Measurements from ENCODE around the gene MYMX.
"Not testable (repeated sequence)": the region's sequence is repeated elsewhere in the genome, so short reads cannot be mapped to it uniquely, and the experiment has no call there.

MYMX gene

GRCh38 chr6:44179648-44180047 is 37.1 kb upstream of the MYMX start:
- no peak overlapping the region for H2AFZ ChIP-seq (ENCODE audit: low read depth, low read length)
- no peak for TF ChIP-seq CTCF (IDR thresholded peaks at IDR 0.05; ENCODE audit: low read depth, low read length)
- no peak for TF ChIP-seq EZH2phosphoT487 (IDR thresholded peaks at IDR 0.05; ENCODE audit: low read depth)
- H3K4me3 ChIP-seq (ENCODE audit: low read length), result no peak overlapping the region
- H3K27ac ChIP-seq (ENCODE audit: low read length), result no peak overlapping the region
- H4K20me1 ChIP-seq (ENCODE audit: insufficient read depth, low read length), result no peaks in the 10 kb centered on the region
- H3K79me2 ChIP-seq (ENCODE audit: low read length), result no peaks in the 10 kb centered on the region
- H3K27me3 ChIP-seq (ENCODE audit: low read depth, low read length), result peaks cover 10% of the 10 kb centered on the region; the same call in 1 of the 2 replicates
- H3K9me3 ChIP-seq (ENCODE audit: insufficient read depth, low read length), result no peaks in the 10 kb centered on the region
- no peak overlapping the region for H3K4me2 ChIP-seq (ENCODE audit: low read length)
- no peak overlapping the region for H3K9ac ChIP-seq (ENCODE audit: low read length)
- no peaks in the 10 kb centered on the region for H3K36me3 ChIP-seq (replicated peaks; ENCODE audit: low read depth, low read length)
- peaks cover 24% of the 10 kb centered on the region for H3K4me1 ChIP-seq (ENCODE audit: low read length)

- no peak overlapping the region for H3K4me3 ChIP-seq (ENCODE audit: low read length)
- no peak for TF ChIP-seq CTCF (IDR thresholded peaks at IDR 0.05; ENCODE audit: low read depth, low read length)
- TF ChIP-seq EZH2phosphoT487 (IDR thresholded peaks at IDR 0.05; ENCODE audit: low read depth), result no peak
- peaks cover 10% of the 10 kb centered on the region; the same call in 1 of the 2 replicates for H3K27me3 ChIP-seq (ENCODE audit: low read depth, low read length)
- no peak overlapping the region for H2AFZ ChIP-seq (ENCODE audit: low read depth, low read length)
- peaks cover 25% of the 10 kb centered on the region for H3K4me1 ChIP-seq (ENCODE audit: low read length)
- H3K9me3 ChIP-seq (ENCODE audit: insufficient read depth, low read length), result no peaks in the 10 kb centered on the region
- no peaks in the 10 kb centered on the region for H3K79me2 ChIP-seq (ENCODE audit: low read length)
- H3K4me2 ChIP-seq (ENCODE audit: low read length), result no peak overlapping the region
- no peak overlapping the region for H3K27ac ChIP-seq (ENCODE audit: low read length)
- H4K20me1 ChIP-seq (ENCODE audit: insufficient read depth, low read length), result no peaks in the 10 kb centered on the region
- H3K9ac ChIP-seq (ENCODE audit: low read length), result no peak overlapping the region
- H3K36me3 ChIP-seq (replicated peaks; ENCODE audit: low read depth, low read length), result no peaks in the 10 kb centered on the region
Observed at GRCh38 chr6:44180406-44180805, 36.3 kb upstream of the MYMX start.

GRCh38 chr6:44180886-44181285 is 35.8 kb upstream of the MYMX start:
- Histone ChIP-seq H3K4me1 (ENCODE audit: low read length) (peaks cover 29% of the 10 kb centered on the region), H3K9me3 (ENCODE audit: insufficient read depth, low read length) (no peaks in the 10 kb centered on the region), H3K79me2 (ENCODE audit: low read length) (no peaks in the 10 kb centered on the region), H3K9ac (ENCODE audit: low read length) (no peak overlapping the region), H3K36me3 (replicated peaks; ENCODE audit: low read depth, low read length) (no peaks in the 10 kb centered on the region), H3K4me3 (ENCODE audit: low read length) (no peak overlapping the region), H3K27me3 (ENCODE audit: low read depth, low read length) (peaks cover 10% of the 10 kb centered on the region; the same call in 1 of the 2 replicates), H4K20me1 (ENCODE audit: insufficient read depth, low read length) (no peaks in the 10 kb centered on the region), H3K4me2 (ENCODE audit: low read length) (no peak overlapping the region), H2AFZ (ENCODE audit: low read depth, low read length) (no peak overlapping the region), H3K27ac (ENCODE audit: low read length) (no peak overlapping the region)
- no peak for TF ChIP-seq CTCF (IDR thresholded peaks at IDR 0.05; ENCODE audit: low read depth, low read length)
- TF ChIP-seq EZH2phosphoT487 (IDR thresholded peaks at IDR 0.05; ENCODE audit: low read depth), result no peak

- H3K36me3 ChIP-seq (replicated peaks; ENCODE audit: low read depth, low read length); H3K9ac ChIP-seq (ENCODE audit: low read length); H3K27ac ChIP-seq (ENCODE audit: low read length); H3K27me3 ChIP-seq (ENCODE audit: low read depth, low read length); H3K4me3 ChIP-seq (ENCODE audit: low read length); H3K79me2 ChIP-seq (ENCODE audit: low read length); H3K9me3 ChIP-seq (ENCODE audit: insufficient read depth, low read length); H2AFZ ChIP-seq (ENCODE audit: low read depth, low read length); H4K20me1 ChIP-seq (ENCODE audit: insufficient read depth, low read length); H3K4me2 ChIP-seq (ENCODE audit: low read length): not testable (repeated sequence)
- H3K4me1 ChIP-seq (ENCODE audit: low read length), result peaks cover 27% of the 10 kb centered on the region
Observed at GRCh38 chr6:44181784-44182183, 34.9 kb upstream of the MYMX start.

GRCh38 chr6:44182911-44183390 is 33.8 kb upstream of the MYMX start:
- no peak for TF ChIP-seq EZH2phosphoT487 (IDR thresholded peaks at IDR 0.05; ENCODE audit: low read depth)
- H3K9me3 ChIP-seq (ENCODE audit: insufficient read depth, low read length), result no peaks in the 10 kb centered on the region
- no peaks in the 10 kb centered on the region for H3K36me3 ChIP-seq (replicated peaks; ENCODE audit: low read depth, low read length)
- peaks cover 18% of the 10 kb centered on the region for H3K4me1 ChIP-seq (ENCODE audit: low read length)
- no peak overlapping the region for H3K4me3 ChIP-seq (ENCODE audit: low read length)
- no peak overlapping the region for H3K9ac ChIP-seq (ENCODE audit: low read length)
- no peaks in the 10 kb centered on the region for H3K79me2 ChIP-seq (ENCODE audit: low read length)
- no peak overlapping the region for H3K4me2 ChIP-seq (ENCODE audit: low read length)
- no peak overlapping the region for H2AFZ ChIP-seq (ENCODE audit: low read depth, low read length)
- H3K27ac ChIP-seq (ENCODE audit: low read length), result no peak overlapping the region
- H3K27me3 ChIP-seq (ENCODE audit: low read depth, low read length), result peaks cover 10% of the 10 kb centered on the region; the same call in 1 of the 2 replicates
- no peaks in the 10 kb centered on the region for H4K20me1 ChIP-seq (ENCODE audit: insufficient read depth, low read length)
